HEK293 (cell line): Measurements from ENCODE around the gene MAP3K4.

Experiments
- ZNF791 ChIP-seq: fragments of 450-650 bp; formaldehyde crosslinking; IDR thresholded peaks from 2 replicates; pipeline ENCODE4 v1.5.1; 2016; ENCODE audit warnings: missing biosample characterization, missing genetic modification characterization
- TF ChIP-seq, protein P1 (sequence below): fragments of 450-650 bp; formaldehyde crosslinking; IDR thresholded peaks from 2 replicates; pipeline ENCODE4 v1.5.1; 2016; ENCODE audit warnings: missing biosample characterization, missing genetic modification characterization

DNA sequence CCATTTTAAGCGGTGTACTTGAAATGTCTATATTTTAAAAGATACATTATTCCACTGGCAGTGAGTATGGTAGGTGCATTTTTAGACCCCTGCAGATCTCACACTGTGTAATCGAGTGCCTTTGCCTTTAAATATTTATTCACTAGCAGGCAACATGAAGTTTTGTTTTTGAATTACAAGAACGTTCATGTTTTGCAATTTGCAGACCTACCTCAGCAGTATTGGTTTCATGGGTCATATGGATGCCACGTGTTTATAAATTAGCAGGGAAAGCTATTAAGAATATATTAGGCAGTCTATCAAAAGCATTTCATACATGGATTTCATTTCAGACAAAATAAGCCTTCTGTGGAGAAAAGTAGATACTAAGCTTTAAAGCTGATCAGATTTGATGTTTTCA lies 7.2 kb downstream of the MAP3K4 start:
- TF ChIP-seq, protein P1, sequence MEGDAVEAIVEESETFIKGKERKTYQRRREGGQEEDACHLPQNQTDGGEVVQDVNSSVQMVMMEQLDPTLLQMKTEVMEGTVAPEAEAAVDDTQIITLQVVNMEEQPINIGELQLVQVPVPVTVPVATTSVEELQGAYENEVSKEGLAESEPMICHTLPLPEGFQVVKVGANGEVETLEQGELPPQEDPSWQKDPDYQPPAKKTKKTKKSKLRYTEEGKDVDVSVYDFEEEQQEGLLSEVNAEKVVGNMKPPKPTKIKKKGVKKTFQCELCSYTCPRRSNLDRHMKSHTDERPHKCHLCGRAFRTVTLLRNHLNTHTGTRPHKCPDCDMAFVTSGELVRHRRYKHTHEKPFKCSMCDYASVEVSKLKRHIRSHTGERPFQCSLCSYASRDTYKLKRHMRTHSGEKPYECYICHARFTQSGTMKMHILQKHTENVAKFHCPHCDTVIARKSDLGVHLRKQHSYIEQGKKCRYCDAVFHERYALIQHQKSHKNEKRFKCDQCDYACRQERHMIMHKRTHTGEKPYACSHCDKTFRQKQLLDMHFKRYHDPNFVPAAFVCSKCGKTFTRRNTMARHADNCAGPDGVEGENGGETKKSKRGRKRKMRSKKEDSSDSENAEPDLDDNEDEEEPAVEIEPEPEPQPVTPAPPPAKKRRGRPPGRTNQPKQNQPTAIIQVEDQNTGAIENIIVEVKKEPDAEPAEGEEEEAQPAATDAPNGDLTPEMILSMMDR (tag by site-specific recombination) = no peak
- no peak for TF ChIP-seq ZNF791
